Gastroesophageal sphincter (tissue), 4 donors: ENCODE measurements around the gene PHACTR1. TPM values are rescaled to one million over a fixed set of nuclear protein-coding genes. Genes with fewer than 3 reads are reported as not detected.

Experiments used
- ATAC-seq: fragments of 150-250 bp; one replicate; pipeline ENCODE4 v1.9.1; 2016; ENCODE audit warnings: mild to moderate bottlenecking, moderate library complexity
- H3K27ac ChIP-seq, 4 donors: fragments of 200-600 bp; sonication (generic) in 3 of 4; 1 replicate in 3 of 4; 2 replicates in 1 of 4; pipeline ENCODE4 v1.5.1; 2016 to 2019
- H3K27me3 ChIP-seq: fragments of 200-600 bp; sonication (generic); one replicate; pipeline ENCODE4 v1.5.1; 2019
- H3K36me3 ChIP-seq, 2 donors: fragments of 200-600 bp; sonication (generic); one replicate each; pipeline ENCODE4 v1.5.1; 2019; ENCODE audit warnings: control low read depth in 1 of 2
- H3K4me1 ChIP-seq, 3 donors: fragments of 200-600 bp; sonication (generic); 1 replicate in 2 of 3; 2 replicates in 1 of 3; pipeline ENCODE4 v1.5.1; 2016 to 2019; ENCODE audit warnings: control low read depth in 2 of 3
- H3K4me3 ChIP-seq, 2 donors: fragments of 200-600 bp; sonication (generic); one replicate each; pipeline ENCODE4 v1.5.1; 2019; ENCODE audit warnings: mild to moderate bottlenecking in 1 of 2, moderate library complexity in 1 of 2
- H3K9me3 ChIP-seq, 3 donors: fragments of 200-600 bp; sonication (generic); one replicate each; pipeline ENCODE4 v1.5.1; 2017 to 2019; ENCODE audit warnings: control low read depth in 2 of 3
- CTCF ChIP-seq, 4 experiments: fragments of 200-600 bp in 2 of 4; fragments of 450-650 bp in 2 of 4; sonication (generic) in 1 of 4; IDR thresholded peaks; one replicate each; pipeline ENCODE4 v1.5.1; 2017 to 2019; ENCODE audit warnings: antibody characterized with exemption in 4 of 4, mild to moderate bottlenecking in 2 of 4, moderate library complexity in 2 of 4
- EP300 ChIP-seq: sonication (generic); formaldehyde crosslinking; IDR thresholded peaks from one replicate; pipeline ENCODE4 v1.6.1; 2017; ENCODE audit warnings: antibody characterized with exemption, mild to moderate bottlenecking
- POLR2A ChIP-seq, 2 donors: fragments of 450-650 bp; IDR thresholded peaks; one replicate each; pipeline ENCODE4 v1.6.1; 2017; ENCODE audit warnings: antibody characterized with exemption in 2 of 2, mild to moderate bottlenecking in 2 of 2, moderate library complexity in 1 of 2
- POLR2AphosphoS5 ChIP-seq: sonication (generic); formaldehyde crosslinking; IDR thresholded peaks from one replicate; pipeline ENCODE4 v1.6.1; 2017; ENCODE audit warnings: antibody characterized with exemption
- WGBS, 2 donors: methylation state at CpG; one replicate each; pipeline ENCODE4 v1.1.5; 2018; ENCODE audit warnings: low coverage in 1 of 2; 5-methylcytosine and 5-hydroxymethylcytosine counted together
- total RNA-seq, 4 donors: library from RNA; depleted of rRNA; stranded (reverse); fragments of >200 nt; gene quantifications; one replicate each; pipeline ENCODE4 v1.1.0, GENCODE V29; 2016

Gene PHACTR1
- total RNA-seq, 4 donors from 2014 or later, result 0.20 to 27.3 (median 2.2) TPM

- Histone ChIP-seq H3K36me3 (no peaks in the 10 kb centered on the region), H3K9me3 (no peaks in the 10 kb centered on the region), H3K27ac (no peak overlapping the region), H3K4me3 (no peak overlapping the region), H3K4me1 (no peaks in the 10 kb centered on the region), H3K27me3 (peaks cover 7% of the 10 kb centered on the region)
- ATAC-seq, result no peak
- TF ChIP-seq POLR2A (IDR thresholded peaks at IDR 0.05), result no peak
- TF ChIP-seq EP300, result no peak
- TF ChIP-seq CTCF (IDR thresholded peaks at IDR 0.05), result no peak
- no peak for TF ChIP-seq POLR2AphosphoS5
- 87 to 91% methylated on average over 5 to 6 of the region's 7 CpGs for WGBS, 2 donors
These were observed 531.1 kb downstream of the PHACTR1 start for GRCh38 chr6:13247627-13248026.

- Histone ChIP-seq H3K36me3 (no peaks in the 10 kb centered on the region), H3K4me3 (no peak overlapping the region), H3K4me1 (no peaks in the 10 kb centered on the region), H3K9me3 (no peaks in the 10 kb centered on the region), H3K27ac (no peak overlapping the region), H3K27me3 (peaks cover 7% of the 10 kb centered on the region)
- no peak for ATAC-seq
- no peak for TF ChIP-seq POLR2AphosphoS5
- no peak for TF ChIP-seq EP300
- 69 to 87% methylated on average over 2 of the region's 3 CpGs for WGBS, 2 donors
These were observed 531.5 kb downstream of the PHACTR1 start for GRCh38 chr6:13248053-13248452.

GRCh38 chr6:13248584-13248985 lies 532.0 kb downstream of the PHACTR1 start:
- Histone ChIP-seq H3K36me3 (no peaks in the 10 kb centered on the region), H3K27ac (no peak overlapping the region), H3K27me3 (peaks cover 7% of the 10 kb centered on the region), H3K4me1 (no peaks in the 10 kb centered on the region), H3K9me3 (no peaks in the 10 kb centered on the region), H3K4me3 (no peak overlapping the region)
- WGBS, 2 donors, result 83 to 91% methylated on average over 7 to 8 of the region's 8 CpGs
- TF ChIP-seq POLR2A (IDR thresholded peaks at IDR 0.05) (no peak), CTCF (IDR thresholded peaks at IDR 0.05) (no peak), POLR2AphosphoS5 (no peak), EP300 (no peak)
- no peak for ATAC-seq

GRCh38 chr6:13248994-13249393 lies 532.4 kb downstream of the PHACTR1 start:
- TF ChIP-seq CTCF (IDR thresholded peaks at IDR 0.05), result no peak
- no peak for TF ChIP-seq POLR2A (IDR thresholded peaks at IDR 0.05)
- TF ChIP-seq EP300, result no peak
- TF ChIP-seq POLR2AphosphoS5, result no peak
- no peak overlapping the region for H3K27ac ChIP-seq
- H3K9me3 ChIP-seq, result no peaks in the 10 kb centered on the region
- ATAC-seq, result no peak
- H3K27me3 ChIP-seq, result peaks cover 7% of the 10 kb centered on the region
- WGBS, 2 donors, result 86 to 100% methylated on average over 3 of the region's 8 CpGs
- no peaks in the 10 kb centered on the region for H3K4me1 ChIP-seq
- no peaks in the 10 kb centered on the region for H3K36me3 ChIP-seq
- H3K4me3 ChIP-seq, result no peak overlapping the region

- Histone ChIP-seq H3K27me3 (peaks cover 7% of the 10 kb centered on the region), H3K4me1 (no peaks in the 10 kb centered on the region), H3K36me3 (no peaks in the 10 kb centered on the region), H3K4me3 (no peak overlapping the region), H3K27ac (no peak overlapping the region), H3K9me3 (no peaks in the 10 kb centered on the region)
- TF ChIP-seq CTCF (IDR thresholded peaks at IDR 0.05) (no peak), POLR2AphosphoS5 (no peak), EP300 (no peak), POLR2A (IDR thresholded peaks at IDR 0.05) (no peak)
- 100% methylated on average over 1 of the region's 1 CpG for WGBS, 2 donors
- no peak for ATAC-seq
These were observed 533.2 kb downstream of the PHACTR1 start for GRCh38 chr6:13249817-13250216.
